ENCODE results near the gene LMF1.
"Not testable (repeated sequence)": the region's sequence is repeated elsewhere in the genome, so short reads cannot be mapped to it uniquely, and the experiment has no call there.

The LMF1 gene

GRCh38 chr16:898761-899682, 71.8 kb downstream of the LMF1 start:
- DNase-seq (ENCODE audit: insufficient read length, low spot score) (no peak), FAIRE-seq (no peak)

GRCh38 chr16:898216-898615, 72.6 kb downstream of the LMF1 start:
- no peak for DNase-seq (ENCODE audit: insufficient read length, low spot score)
- no peak for FAIRE-seq

- no peak for FAIRE-seq
- DNase-seq (ENCODE audit: insufficient read length, low spot score): no peak
Measured at GRCh38 chr16:897701-898100, 73.1 kb downstream of the LMF1 start.

- FAIRE-seq (no peak), DNase-seq (ENCODE audit: insufficient read length, low spot score) (no peak)
Measured at GRCh38 chr16:897200-897543, 73.6 kb downstream of the LMF1 start.

GRCh38 chr16:896261-897199, 74.3 kb downstream of the LMF1 start:
- DNase-seq (ENCODE audit: insufficient read length, low spot score) (no peak), FAIRE-seq (no peak)

GRCh38 chr16:895371-895770, 75.4 kb downstream of the LMF1 start:
- FAIRE-seq (no peak), DNase-seq (ENCODE audit: insufficient read length, low spot score) (no peak)

GRCh38 chr16:894841-895240, 75.9 kb downstream of the LMF1 start:
- DNase-seq (ENCODE audit: insufficient read length, low spot score) (no peak), FAIRE-seq (no peak)

- no peak for DNase-seq (ENCODE audit: insufficient read length, low spot score)
- peak; percentile 74 for FAIRE-seq
Measured at GRCh38 chr16:894136-894535, 76.6 kb downstream of the LMF1 start.

GRCh38 chr16:893360-893759, 77.4 kb downstream of the LMF1 start:
- no peak for FAIRE-seq

GRCh38 chr16:892536-893255, 78.1 kb downstream of the LMF1 start:
- no peak for FAIRE-seq
- no peak for DNase-seq (ENCODE audit: insufficient read length, low spot score)

More at GRCh38 chr16:893360-893759, 77.4 kb downstream of the LMF1 start:
- no peak for DNase-seq (ENCODE audit: insufficient read length, low spot score)

- FAIRE-seq: no peak
- no peak for DNase-seq (ENCODE audit: insufficient read length, low spot score)
Measured at GRCh38 chr16:892006-892405, 78.8 kb downstream of the LMF1 start.

GRCh38 chr16:891353-891740, 79.4 kb downstream of the LMF1 start:
- DNase-seq (ENCODE audit: insufficient read length, low spot score) (no peak), FAIRE-seq (no peak)

GRCh38 chr16:890716-891352, 80.0 kb downstream of the LMF1 start:
- no peak for DNase-seq (ENCODE audit: insufficient read length, low spot score)
- no peak for FAIRE-seq

GRCh38 chr16:890217-890616, 80.6 kb downstream of the LMF1 start:
- FAIRE-seq: no peak

GRCh38 chr16:889586-889985, 81.2 kb downstream of the LMF1 start:
- FAIRE-seq: no peak
- no peak for DNase-seq (ENCODE audit: insufficient read length, low spot score)

More at GRCh38 chr16:890217-890616, 80.6 kb downstream of the LMF1 start:
- no peak for DNase-seq (ENCODE audit: insufficient read length, low spot score)

GRCh38 chr16:888901-889570, 81.7 kb downstream of the LMF1 start:
- FAIRE-seq (no peak), DNase-seq (ENCODE audit: insufficient read length, low spot score) (no peak)

- peak; percentile 13 for FAIRE-seq
- DNase-seq (ENCODE audit: insufficient read length, low spot score): not testable (repeated sequence)
Measured at GRCh38 chr16:888456-888855, 82.3 kb downstream of the LMF1 start.

GRCh38 chr16:887846-888245, 82.9 kb downstream of the LMF1 start:
- FAIRE-seq: no peak
- DNase-seq (ENCODE audit: insufficient read length, low spot score): no peak

GRCh38 chr16:886802-887731, 83.7 kb downstream of the LMF1 start:
- DNase-seq (ENCODE audit: insufficient read length, low spot score) (no peak), FAIRE-seq (no peak)
